ENCODE measurements around the gene THUMPD3.

Gene THUMPD3

GRCh38 chr3:9402410-9403228, 39.8 kb downstream of the THUMPD3 start:
- peak; percentile 62 for DNase-seq (ENCODE audit: low read depth, low spot score)
- no peak for TF ChIP-seq ZNF274 (IDR thresholded peaks at IDR 0.05; ENCODE audit: low read depth, low read length)
- no peak for TF ChIP-seq YY1 (IDR thresholded peaks at IDR 0.05; ENCODE audit: insufficient read depth, insufficient read length)
- no peak for TF ChIP-seq SUZ12 (IDR thresholded peaks at IDR 0.05; ENCODE audit: extremely low read depth, insufficient read depth, insufficient read length)
- peak overlapping the region; percentile 1 for H3K9ac ChIP-seq (ENCODE audit: insufficient read length, low read depth)
- no peaks in the 10 kb centered on the region for H3K9me3 ChIP-seq (ENCODE audit: insufficient read depth, low read length)
- no peaks in the 10 kb centered on the region for H3K27me3 ChIP-seq (ENCODE audit: insufficient read depth, insufficient read length)
- H3K4me1 ChIP-seq (ENCODE audit: insufficient read depth, insufficient read length), result peaks cover 8% of the 10 kb centered on the region
- no peaks in the 10 kb centered on the region for H3K36me3 ChIP-seq (ENCODE audit: insufficient read depth, insufficient read length, low read length)
- H3K4me3 ChIP-seq (ENCODE audit: insufficient read length, low read depth), result no peak overlapping the region

GRCh38 chr3:9403463-9403862, 40.6 kb downstream of the THUMPD3 start:
- no peak for DNase-seq (ENCODE audit: low read depth, low spot score)
- Histone ChIP-seq H3K36me3 (ENCODE audit: insufficient read depth, insufficient read length, low read length) (no peaks in the 10 kb centered on the region), H3K4me3 (ENCODE audit: insufficient read length, low read depth) (no peak overlapping the region), H3K4me1 (ENCODE audit: insufficient read depth, insufficient read length) (peaks cover 8% of the 10 kb centered on the region), H3K9me3 (ENCODE audit: insufficient read depth, low read length) (no peaks in the 10 kb centered on the region), H3K27me3 (ENCODE audit: insufficient read depth, insufficient read length) (no peaks in the 10 kb centered on the region), H3K9ac (ENCODE audit: insufficient read length, low read depth) (no peak overlapping the region)
- TF ChIP-seq YY1 (IDR thresholded peaks at IDR 0.05; ENCODE audit: insufficient read depth, insufficient read length) (no peak), ZNF274 (IDR thresholded peaks at IDR 0.05; ENCODE audit: low read depth, low read length) (no peak), SUZ12 (IDR thresholded peaks at IDR 0.05; ENCODE audit: extremely low read depth, insufficient read depth, insufficient read length) (no peak)

- Histone ChIP-seq H3K27me3 (ENCODE audit: insufficient read depth, insufficient read length) (no peaks in the 10 kb centered on the region), H3K4me3 (ENCODE audit: insufficient read length, low read depth) (no peak overlapping the region), H3K36me3 (ENCODE audit: insufficient read depth, insufficient read length, low read length) (no peaks in the 10 kb centered on the region), H3K9me3 (ENCODE audit: insufficient read depth, low read length) (no peaks in the 10 kb centered on the region), H3K9ac (ENCODE audit: insufficient read length, low read depth) (no peak overlapping the region), H3K4me1 (ENCODE audit: insufficient read depth, insufficient read length) (peaks cover 8% of the 10 kb centered on the region)
- TF ChIP-seq ZNF274 (IDR thresholded peaks at IDR 0.05; ENCODE audit: low read depth, low read length) (no peak), YY1 (IDR thresholded peaks at IDR 0.05; ENCODE audit: insufficient read depth, insufficient read length) (no peak), SUZ12 (IDR thresholded peaks at IDR 0.05; ENCODE audit: extremely low read depth, insufficient read depth, insufficient read length) (no peak)
- DNase-seq (ENCODE audit: low read depth, low spot score), result no peak
Observed at GRCh38 chr3:9404680-9405079, 41.8 kb downstream of the THUMPD3 start.

GRCh38 chr3:9405756-9406155, 42.9 kb downstream of the THUMPD3 start:
- no peak for DNase-seq (ENCODE audit: low read depth, low spot score)
- H3K9ac ChIP-seq (ENCODE audit: insufficient read length, low read depth), result no peak overlapping the region
- H3K4me1 ChIP-seq (ENCODE audit: insufficient read depth, insufficient read length), result peaks cover 5% of the 10 kb centered on the region
- H3K4me3 ChIP-seq (ENCODE audit: insufficient read length, low read depth), result no peak overlapping the region
- no peaks in the 10 kb centered on the region for H3K27me3 ChIP-seq (ENCODE audit: insufficient read depth, insufficient read length)
- TF ChIP-seq SUZ12 (IDR thresholded peaks at IDR 0.05; ENCODE audit: extremely low read depth, insufficient read depth, insufficient read length), result no peak
- no peak for TF ChIP-seq ZNF274 (IDR thresholded peaks at IDR 0.05; ENCODE audit: low read depth, low read length)
- TF ChIP-seq YY1 (IDR thresholded peaks at IDR 0.05; ENCODE audit: insufficient read depth, insufficient read length), result no peak
- H3K36me3 ChIP-seq (ENCODE audit: insufficient read depth, insufficient read length, low read length), result no peaks in the 10 kb centered on the region
- H3K9me3 ChIP-seq (ENCODE audit: insufficient read depth, low read length), result no peaks in the 10 kb centered on the region

GRCh38 chr3:9406856-9407626, 44.2 kb downstream of the THUMPD3 start:
- Histone ChIP-seq H3K36me3 (ENCODE audit: insufficient read depth, insufficient read length, low read length) (no peaks in the 10 kb centered on the region), H3K4me3 (ENCODE audit: insufficient read length, low read depth) (no peak overlapping the region), H3K9ac (ENCODE audit: insufficient read length, low read depth) (no peak overlapping the region), H3K4me1 (ENCODE audit: insufficient read depth, insufficient read length) (peaks cover 5% of the 10 kb centered on the region), H3K27me3 (ENCODE audit: insufficient read depth, insufficient read length) (no peaks in the 10 kb centered on the region), H3K9me3 (ENCODE audit: insufficient read depth, low read length) (no peaks in the 10 kb centered on the region)
- no peak for DNase-seq (ENCODE audit: low read depth, low spot score)
- TF ChIP-seq YY1 (IDR thresholded peaks at IDR 0.05; ENCODE audit: insufficient read depth, insufficient read length) (no peak), SUZ12 (IDR thresholded peaks at IDR 0.05; ENCODE audit: extremely low read depth, insufficient read depth, insufficient read length) (no peak), ZNF274 (IDR thresholded peaks at IDR 0.05; ENCODE audit: low read depth, low read length) (no peak)

GRCh38 chr3:9408061-9408460, 45.2 kb downstream of the THUMPD3 start:
- no peak for TF ChIP-seq ZNF274 (IDR thresholded peaks at IDR 0.05; ENCODE audit: low read depth, low read length)
- no peak for TF ChIP-seq YY1 (IDR thresholded peaks at IDR 0.05; ENCODE audit: insufficient read depth, insufficient read length)
- no peak for TF ChIP-seq SUZ12 (IDR thresholded peaks at IDR 0.05; ENCODE audit: extremely low read depth, insufficient read depth, insufficient read length)
- H3K9me3 ChIP-seq (ENCODE audit: insufficient read depth, low read length), result no peaks in the 10 kb centered on the region
- H3K27me3 ChIP-seq (ENCODE audit: insufficient read depth, insufficient read length), result no peaks in the 10 kb centered on the region
- H3K4me1 ChIP-seq (ENCODE audit: insufficient read depth, insufficient read length), result peaks cover 5% of the 10 kb centered on the region
- no peak overlapping the region for H3K4me3 ChIP-seq (ENCODE audit: insufficient read length, low read depth)
- no peak for DNase-seq (ENCODE audit: low read depth, low spot score)
- H3K36me3 ChIP-seq (ENCODE audit: insufficient read depth, insufficient read length, low read length), result no peaks in the 10 kb centered on the region
- no peak overlapping the region for H3K9ac ChIP-seq (ENCODE audit: insufficient read length, low read depth)

GRCh38 chr3:9408546-9408945, 45.7 kb downstream of the THUMPD3 start:
- DNase-seq (ENCODE audit: low read depth, low spot score), result no peak

More at GRCh38 chr3:9408546-9408945, 45.7 kb downstream of the THUMPD3 start:
- Histone ChIP-seq H3K4me1 (ENCODE audit: insufficient read depth, insufficient read length) (peaks cover 5% of the 10 kb centered on the region), H3K36me3 (ENCODE audit: insufficient read depth, insufficient read length, low read length) (no peaks in the 10 kb centered on the region), H3K9ac (ENCODE audit: insufficient read length, low read depth) (no peak overlapping the region), H3K9me3 (ENCODE audit: insufficient read depth, low read length) (no peaks in the 10 kb centered on the region), H3K27me3 (ENCODE audit: insufficient read depth, insufficient read length) (no peaks in the 10 kb centered on the region), H3K4me3 (ENCODE audit: insufficient read length, low read depth) (no peak overlapping the region)
- TF ChIP-seq ZNF274 (IDR thresholded peaks at IDR 0.05; ENCODE audit: low read depth, low read length), result no peak
- TF ChIP-seq SUZ12 (IDR thresholded peaks at IDR 0.05; ENCODE audit: extremely low read depth, insufficient read depth, insufficient read length), result no peak
- TF ChIP-seq YY1 (IDR thresholded peaks at IDR 0.05; ENCODE audit: insufficient read depth, insufficient read length), result no peak

Data from NT2/D1 (cell line).